Stimulated activated CD4-positive, alpha-beta T cell treated with anti-CD3 and anti-CD28 coated beads, Interleukin-4, amount 100 ng/mL, for 4 hours (primary cell): ENCODE measurements around the gene YES1.
"Not testable (repeated sequence)": the region's sequence is repeated elsewhere in the genome, so short reads cannot be mapped to it uniquely, and the experiment has no call there.

ENCODE experiments used
- DNase-seq, 2 experiments: peaks; one replicate each; pipeline ENCODE4 v3.0.0-alpha.2; 2020

YES1 gene

DNA sequence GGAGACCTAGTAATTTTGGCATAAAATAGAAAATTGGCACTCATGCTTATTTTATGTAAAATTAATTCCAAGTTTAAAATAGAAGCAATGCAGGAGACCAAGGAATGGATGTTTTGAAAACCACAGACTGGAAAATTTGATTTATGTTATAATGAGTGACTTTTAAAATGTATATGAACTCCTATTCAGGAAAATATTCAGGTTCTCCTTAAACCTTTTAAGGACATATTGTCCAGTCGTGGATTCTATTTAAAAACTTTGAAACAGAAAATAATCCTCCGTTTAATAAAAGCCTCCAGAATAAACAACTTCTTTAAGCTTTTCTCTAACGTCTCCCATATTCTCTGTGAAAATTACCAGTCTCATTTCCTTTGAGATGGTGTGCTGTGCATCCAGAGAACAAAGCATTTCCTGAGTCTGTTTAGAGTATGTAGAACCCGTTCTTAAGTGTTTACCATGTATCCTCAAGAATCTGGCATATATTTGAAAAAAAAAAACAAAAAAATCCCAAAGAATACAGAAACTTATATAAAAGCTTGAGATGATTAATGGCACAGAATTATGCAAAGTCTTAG lies 8.6 kb upstream of the YES1 start:
- DNase-seq = no peak

- DNase-seq = no peak
Observed at GRCh38 chr18:816869-817268, 4.8 kb upstream of the YES1 start.

DNA sequence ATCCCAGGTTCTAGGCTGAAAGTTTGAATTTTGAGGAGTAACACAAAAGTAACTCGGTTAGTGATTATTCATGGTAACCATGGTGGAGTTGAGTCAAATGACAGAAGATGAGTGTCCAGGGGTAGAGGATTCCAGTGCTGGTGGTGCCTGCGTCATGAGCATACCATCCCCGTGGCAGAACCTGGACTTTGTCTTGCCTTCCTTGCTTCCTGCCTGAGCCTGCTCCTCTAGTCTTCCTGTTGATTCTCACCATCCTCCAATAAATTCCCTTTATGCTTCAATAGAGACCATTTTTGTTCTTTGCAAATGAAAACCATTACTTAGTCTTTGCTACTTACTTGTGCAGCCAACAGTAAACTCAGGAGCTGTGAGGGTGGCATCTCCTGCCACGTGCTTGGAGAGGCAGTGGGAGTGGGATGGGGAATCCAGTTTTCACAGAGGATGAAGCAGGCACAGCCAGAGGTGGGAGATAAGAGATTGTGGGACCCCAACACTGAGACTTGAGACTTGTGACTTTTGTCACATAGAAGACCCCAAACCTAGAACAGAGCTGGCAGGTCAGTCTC lies 4.1 kb upstream of the YES1 start:
- DNase-seq = no peak

GRCh38 chr18:815353-815752 lies 3.3 kb upstream of the YES1 start:
- DNase-seq = no peak

DNA sequence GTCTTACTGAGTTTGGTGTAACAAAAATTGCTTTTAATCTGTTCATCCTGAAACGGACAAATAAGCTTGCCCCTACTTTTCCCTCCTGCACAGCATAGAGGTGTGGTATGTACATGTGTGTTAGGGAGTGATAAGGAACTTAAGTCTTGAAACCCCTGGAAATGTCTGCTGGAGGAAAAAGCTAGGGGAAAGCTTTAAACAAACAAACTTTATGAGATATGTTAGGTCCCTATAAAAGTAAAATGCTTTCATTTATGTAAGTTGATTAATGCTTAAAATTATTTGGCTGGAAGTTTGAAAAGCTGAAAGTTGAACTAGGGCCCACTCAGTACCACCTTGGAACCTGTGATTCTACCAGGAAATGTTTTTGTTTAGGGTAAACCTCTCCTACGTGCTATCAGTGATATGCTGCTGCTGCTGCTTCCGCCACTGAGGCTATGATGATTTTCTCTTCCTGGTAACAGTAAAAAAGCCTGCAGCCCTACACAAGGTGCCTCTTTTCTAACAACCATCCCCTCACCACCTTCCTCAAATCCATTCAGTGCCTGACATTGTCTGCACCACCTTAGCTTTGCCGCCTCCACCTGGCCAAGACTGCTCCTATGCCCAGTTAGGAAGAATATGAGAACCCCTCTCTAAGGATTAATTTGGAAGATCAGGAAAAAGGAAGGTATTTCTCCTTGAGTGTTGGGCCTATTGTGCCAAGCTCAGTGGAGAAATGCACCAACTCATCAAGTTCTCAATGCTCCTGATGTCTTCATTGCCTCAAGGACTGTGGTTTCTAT lies 2.5 kb upstream of the YES1 start:
- no peak for DNase-seq

DNA sequence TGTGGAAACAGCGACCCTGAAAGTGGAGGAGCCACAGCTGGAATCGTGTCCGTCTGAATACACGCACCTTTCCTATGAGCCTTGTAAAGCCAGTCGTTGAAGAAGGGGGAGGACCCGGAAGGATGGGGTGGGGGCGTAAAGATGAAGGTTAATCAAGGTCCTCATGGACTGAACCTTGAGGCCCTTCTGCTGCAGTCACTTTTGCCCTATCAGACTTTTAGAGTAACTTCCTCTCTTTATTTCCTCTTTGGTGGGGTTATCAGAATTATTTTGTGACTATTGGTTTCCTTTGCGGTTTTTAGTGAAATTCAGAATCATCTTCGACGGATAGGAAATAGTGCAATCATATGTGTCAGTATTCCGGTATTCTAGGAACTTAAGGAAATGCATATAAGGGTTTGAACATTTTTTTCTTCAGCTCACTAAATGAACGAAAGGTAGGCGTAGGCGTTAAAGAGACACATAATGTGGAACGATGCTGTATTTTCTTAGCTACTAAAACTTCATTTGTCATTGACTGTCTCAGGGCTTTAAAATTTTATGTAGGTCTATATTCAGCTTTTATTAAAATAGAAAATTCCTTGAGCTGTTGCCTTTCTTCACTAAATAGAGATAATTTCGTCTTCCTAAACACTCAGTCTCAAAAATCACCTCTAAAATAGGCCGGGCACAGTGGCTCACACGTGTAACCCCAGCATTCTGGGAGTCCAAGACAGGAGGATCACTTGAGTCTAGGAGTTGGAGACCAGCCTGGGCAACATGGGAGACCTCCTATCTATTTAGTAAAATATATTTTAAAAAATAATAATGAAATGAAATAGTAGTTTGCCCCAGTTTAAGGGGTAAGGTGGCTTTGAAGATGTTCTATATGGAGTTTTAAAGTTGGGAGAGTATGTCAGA lies 1.4 kb upstream of the YES1 start:
- DNase-seq = peak; percentile 40 to 79

DNA sequence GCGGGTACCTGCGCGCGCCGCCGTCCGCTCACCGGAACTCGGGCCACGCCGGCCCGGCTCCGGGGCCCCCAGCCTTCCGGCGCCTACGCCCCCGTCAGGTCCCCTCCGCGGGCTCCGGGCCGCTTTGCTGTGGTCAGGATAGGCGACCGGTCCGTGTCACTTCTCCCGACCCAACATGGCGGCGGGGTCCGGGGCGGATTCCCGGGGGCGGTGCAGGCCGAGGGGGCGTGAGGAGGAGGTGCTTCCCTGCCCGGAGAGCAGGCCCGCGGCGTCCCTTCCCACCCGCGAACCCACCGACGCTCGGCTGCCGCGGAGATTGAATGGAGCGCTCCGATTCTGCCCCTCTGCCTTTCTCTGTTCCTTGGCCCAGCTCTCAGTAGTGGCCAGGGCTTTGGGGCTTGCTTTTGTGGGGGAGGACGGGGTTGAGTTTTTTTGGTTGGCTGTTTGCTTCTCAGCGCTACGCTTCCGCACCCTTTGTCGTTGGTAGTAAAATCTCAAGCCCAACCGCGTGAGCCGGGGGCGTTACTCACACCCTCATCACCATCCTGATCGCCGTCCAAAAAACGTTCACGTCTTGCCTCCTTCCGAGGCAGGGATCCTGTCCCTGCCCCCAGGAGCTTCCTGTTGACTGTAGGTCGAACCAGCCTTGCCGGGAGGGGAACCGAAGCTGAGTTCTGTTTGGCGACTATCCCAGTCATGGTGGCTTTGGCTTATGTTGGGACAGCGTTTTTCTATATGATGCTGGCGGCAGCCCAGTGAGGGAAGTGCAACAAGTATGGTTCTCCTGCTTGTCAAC lies 532 bp upstream of the YES1 start:
- peak; percentile 65 to 79 for DNase-seq

DNA sequence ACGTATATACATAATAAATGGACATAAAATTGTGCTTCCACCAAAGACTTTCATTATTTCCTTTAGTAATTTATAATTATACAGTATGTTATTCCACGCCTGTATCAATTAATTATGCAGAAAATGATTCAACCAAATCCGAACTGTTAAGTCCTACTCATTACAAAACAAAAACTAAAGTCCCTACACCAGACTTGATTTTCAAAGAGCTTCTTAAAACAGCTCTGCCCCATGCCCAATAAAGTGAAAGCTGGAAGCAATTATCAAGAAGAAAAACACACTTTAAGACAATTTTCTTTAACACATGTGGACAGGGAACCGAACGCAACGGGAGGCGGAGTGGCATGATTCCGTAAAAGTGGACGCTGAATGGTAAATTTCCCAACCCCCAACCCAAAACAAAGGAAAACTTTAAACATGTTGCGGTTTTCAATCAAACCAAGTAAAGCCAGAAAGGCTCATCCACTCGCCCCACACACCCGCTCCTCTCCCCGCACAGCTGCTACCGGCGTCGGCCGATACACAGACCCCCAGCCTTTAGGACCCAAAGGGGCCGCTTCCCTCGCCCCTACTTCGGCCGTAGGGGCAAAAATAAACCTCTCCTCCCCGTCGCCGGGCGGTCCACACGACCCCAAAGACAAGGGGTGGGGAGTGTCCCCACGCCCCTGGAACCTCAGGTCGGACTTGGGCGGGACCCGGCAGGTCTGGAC lies 705 bp downstream of the YES1 start:
- peak in 1 of 2 experiments; percentile 1 for DNase-seq

DNA sequence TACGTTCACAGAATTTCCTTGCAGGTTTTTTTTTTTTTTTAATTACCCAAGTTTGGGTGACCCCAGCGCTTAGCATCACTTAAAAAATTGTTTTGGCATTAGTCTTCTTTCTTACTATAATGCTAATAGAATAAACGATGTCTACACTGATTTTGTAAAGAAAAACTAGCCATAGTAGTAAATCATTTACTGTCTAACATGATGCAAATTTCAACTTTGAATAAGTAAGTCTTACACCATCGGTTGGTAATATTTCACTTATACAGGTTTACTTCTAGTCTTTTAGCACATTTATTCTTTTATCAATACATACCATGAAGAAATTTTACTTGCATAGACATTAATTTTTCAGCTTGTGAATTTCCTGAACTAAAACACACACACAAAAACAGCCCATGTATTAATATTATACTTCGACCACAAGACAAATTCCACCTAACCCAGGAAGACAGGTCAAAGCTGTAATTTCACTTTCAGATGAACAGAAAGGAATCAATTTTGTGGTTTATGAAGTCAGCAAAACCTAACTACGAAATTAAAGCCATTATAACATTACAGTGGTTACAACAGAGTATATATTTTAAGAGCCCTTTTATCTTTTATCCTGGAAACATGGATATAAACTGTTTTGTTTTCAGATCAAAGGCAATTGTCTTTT lies 1.9 kb downstream of the YES1 start:
- DNase-seq = no peak

DNA sequence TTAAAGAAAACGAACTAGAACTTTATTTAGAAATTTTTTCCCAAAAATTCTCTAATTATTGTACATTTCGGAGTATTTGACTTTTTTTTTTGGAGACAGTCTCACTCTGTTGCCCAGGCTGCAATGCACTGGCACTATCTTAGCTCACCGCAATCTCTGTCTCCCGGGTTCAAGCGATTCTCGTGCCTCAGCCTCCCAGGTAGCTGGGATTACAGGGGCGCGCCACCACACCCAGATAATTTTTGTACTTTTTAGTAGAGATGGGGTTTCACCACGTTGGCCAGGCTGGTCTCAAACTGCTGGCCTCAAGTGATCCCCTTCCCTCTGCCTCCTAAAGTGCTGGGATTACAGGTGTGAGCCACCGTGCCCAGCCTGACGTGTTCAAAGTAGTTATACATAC lies 2.8 kb downstream of the YES1 start:
- not testable (repeated sequence) for DNase-seq

- DNase-seq = no peak
Observed at GRCh38 chr18:808502-808901, 3.5 kb downstream of the YES1 start.

- DNase-seq = no peak
Observed at GRCh38 chr18:808086-808485, 4.0 kb downstream of the YES1 start.

DNA sequence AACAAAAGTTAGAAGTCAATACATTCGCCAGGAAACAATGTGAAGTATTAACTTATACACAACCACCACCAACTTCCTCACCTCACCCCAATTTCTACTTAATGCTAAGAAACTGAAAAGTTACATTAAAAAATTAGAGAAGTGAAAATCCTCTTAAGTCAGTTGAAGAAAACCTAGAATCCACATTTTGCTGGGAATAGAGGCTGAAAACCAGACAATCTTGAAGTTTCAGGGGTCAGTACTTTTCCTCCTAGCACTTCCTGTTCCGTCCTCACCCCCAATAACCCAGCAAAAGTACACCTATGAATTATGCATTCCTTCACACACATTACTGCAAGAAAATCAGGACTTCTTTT lies 6.3 kb downstream of the YES1 start:
- no peak for DNase-seq

GRCh38 chr18:805008-805754 lies 6.9 kb downstream of the YES1 start:
- DNase-seq = no peak

GRCh38 chr18:801137-801536 lies 10.9 kb downstream of the YES1 start:
- DNase-seq = no peak

DNA sequence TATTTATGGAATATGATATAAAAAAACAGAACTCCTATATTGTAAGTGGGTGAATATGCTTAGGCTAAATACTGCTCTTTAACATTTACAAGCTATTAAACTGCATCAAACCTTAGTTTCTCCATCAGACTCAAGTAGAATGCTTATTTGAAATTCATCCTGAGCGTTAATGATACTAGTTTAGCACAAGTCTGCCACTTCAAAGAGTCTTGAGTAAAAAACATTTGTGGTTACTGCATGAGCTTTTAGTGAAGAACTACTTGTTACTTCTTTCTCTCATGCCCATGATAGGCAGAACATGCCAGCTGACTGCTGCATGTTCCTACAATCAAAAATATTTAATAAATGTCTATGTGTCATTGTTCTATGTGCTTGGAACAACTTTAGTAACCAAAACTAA lies 12.1 kb downstream of the YES1 start:
- DNase-seq = no peak

DNA sequence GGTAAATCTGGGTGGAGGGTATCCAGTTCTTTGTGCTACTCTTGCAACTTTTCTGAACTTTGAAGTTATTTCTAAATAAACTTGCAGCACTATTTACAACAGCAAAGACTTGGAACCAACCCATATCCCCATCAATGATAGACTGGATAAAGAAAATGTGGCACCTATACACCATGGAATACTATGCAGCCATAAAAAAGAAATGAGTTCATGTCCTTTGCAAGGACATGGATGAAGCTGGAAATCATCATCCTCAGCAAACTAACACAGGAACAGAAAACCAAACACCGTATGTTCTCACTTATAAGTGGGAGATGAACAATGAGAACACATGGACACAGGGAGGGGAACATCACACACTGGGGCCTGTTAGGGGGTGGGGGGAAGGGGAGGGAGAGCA lies 16.7 kb downstream of the YES1 start:
- not testable (repeated sequence) for DNase-seq

- DNase-seq = no peak
Observed at GRCh38 chr18:789397-789796, 22.6 kb downstream of the YES1 start.

DNA sequence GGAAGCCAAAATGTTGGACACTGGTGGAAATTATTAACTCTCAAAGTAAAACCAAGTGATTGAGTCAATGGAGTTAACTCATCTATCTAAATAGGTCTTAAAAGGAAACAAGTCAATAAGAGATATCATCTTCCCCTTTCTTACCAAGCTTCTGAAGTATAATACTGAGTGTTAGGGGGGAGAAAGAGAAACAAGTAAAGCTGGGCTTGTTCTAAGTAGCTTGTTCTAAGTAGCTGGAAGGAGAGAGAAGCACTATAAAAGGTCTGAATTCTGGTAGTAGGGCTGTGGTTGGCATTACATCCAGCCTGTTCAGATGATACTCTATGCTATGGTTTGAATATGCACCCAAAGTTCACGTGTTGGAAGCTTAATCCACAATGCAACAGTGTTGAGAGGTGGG lies 26.8 kb downstream of the YES1 start:
- DNase-seq = no peak

DNA sequence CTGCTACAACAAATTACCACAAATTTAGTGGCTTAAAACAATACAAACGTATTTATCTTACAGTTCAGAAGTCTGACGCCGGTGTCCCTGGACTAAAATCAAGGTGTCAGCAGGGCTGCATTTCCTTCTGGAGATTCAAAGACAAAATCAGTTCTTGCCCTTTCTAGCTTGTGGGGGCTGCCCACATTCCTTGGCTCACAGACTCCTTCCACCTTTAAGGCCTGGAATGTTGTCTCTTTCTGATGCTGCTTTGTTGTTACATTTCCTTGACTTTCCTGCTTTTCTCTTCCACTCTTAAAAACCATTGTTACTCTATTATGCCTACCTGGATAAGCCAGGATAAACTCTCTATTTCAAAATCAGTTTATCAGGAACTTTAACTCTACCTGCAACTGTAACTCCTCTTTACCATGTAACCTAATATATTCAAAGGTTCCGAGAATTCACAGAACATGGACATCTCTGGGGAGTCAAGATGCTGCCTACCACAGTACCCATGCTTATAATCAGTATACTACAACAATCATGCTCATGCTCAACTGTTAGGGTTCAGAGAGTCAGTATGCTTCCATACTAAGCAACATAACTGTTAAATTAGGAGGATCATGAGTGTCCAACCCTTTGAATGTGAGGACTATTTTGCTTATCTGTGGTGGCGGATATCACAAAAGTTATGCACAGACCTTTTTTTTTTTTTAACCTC lies 27.4 kb downstream of the YES1 start:
- no peak for DNase-seq
